ENCODE data around the gene TWF2. TPM values are rescaled to one million over a fixed set of nuclear protein-coding genes. Genes with fewer than 3 reads are reported as not detected.

Gene TWF2
- total RNA-seq, 2 donors from 2014 or later, result 52.2 to 69.2 TPM

DNA sequence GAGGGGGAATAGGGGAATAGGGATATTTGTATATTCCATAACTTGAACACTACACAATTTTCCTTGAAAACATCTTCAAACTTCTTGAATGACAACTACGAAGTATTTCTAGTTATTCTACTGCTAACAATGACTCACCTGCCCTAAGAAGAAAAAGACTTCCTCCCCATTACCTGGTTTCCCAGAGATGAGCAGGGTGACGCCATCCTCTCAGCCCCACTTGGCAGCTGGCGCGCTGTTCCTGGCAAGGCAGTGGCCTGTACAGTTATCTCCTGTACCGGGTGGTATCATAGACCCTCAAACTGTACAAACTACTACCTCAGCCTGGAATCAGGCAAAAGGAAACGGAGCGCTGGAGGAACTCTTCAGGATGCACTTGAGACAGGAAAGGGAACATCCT is 29.1 kb upstream of the TWF2 start:
- H3K27me3 ChIP-seq (replicated peaks; ENCODE audit: insufficient read depth), result no peaks in the 10 kb centered on the region
- no peak overlapping the region for H3K4me3 ChIP-seq

DNA sequence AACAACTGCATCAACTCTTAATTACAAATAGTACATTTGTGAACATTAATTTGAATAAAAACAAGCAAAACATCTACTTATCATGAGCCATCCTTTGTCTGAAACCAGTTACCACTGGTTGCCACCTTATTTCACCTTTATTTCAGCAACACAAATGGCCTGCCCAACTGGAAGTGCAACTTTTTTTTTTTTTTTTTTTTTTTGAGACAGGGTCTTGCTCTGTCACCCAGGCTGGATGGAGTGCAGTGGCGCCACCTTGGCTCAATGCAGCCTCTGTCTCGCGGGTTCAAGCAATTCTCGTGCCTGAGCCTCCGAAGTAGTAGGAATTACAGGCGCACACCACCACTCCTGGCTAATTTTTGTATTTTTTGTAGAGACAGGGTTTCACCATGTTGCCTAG is 26.4 kb upstream of the TWF2 start:
- H3K9me3 ChIP-seq, result no peaks in the 10 kb centered on the region
- peaks cover 60% of the 10 kb centered on the region for H3K36me3 ChIP-seq
- peaks cover 4 to 16% of the 10 kb centered on the region in 2 donors for H3K4me1 ChIP-seq (ENCODE audit: control insufficient read depth in 1 of 2, low read depth in 2 of 2)
- DNase-seq (ENCODE audit: low spot score) (no peak), ATAC-seq (ENCODE audit: insufficient number of reproducible peaks, low FRiP score, low read depth) (no peak)
- H3K4me3 ChIP-seq, result no peak overlapping the region
- H3K27ac ChIP-seq, result no peak overlapping the region
- TF ChIP-seq, protein P1, sequence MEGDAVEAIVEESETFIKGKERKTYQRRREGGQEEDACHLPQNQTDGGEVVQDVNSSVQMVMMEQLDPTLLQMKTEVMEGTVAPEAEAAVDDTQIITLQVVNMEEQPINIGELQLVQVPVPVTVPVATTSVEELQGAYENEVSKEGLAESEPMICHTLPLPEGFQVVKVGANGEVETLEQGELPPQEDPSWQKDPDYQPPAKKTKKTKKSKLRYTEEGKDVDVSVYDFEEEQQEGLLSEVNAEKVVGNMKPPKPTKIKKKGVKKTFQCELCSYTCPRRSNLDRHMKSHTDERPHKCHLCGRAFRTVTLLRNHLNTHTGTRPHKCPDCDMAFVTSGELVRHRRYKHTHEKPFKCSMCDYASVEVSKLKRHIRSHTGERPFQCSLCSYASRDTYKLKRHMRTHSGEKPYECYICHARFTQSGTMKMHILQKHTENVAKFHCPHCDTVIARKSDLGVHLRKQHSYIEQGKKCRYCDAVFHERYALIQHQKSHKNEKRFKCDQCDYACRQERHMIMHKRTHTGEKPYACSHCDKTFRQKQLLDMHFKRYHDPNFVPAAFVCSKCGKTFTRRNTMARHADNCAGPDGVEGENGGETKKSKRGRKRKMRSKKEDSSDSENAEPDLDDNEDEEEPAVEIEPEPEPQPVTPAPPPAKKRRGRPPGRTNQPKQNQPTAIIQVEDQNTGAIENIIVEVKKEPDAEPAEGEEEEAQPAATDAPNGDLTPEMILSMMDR (IDR thresholded peaks at IDR 0.05), result no peak
- H3K27me3 ChIP-seq (replicated peaks; ENCODE audit: insufficient read depth), result no peaks in the 10 kb centered on the region

More for the DNA sequence above, 29.1 kb upstream of the TWF2 start:
- TF ChIP-seq, protein P1 (IDR thresholded peaks at IDR 0.05), result no peak
- peaks cover 47% of the 10 kb centered on the region for H3K36me3 ChIP-seq
- no peaks in the 10 kb centered on the region for H3K9me3 ChIP-seq
- DNase-seq (ENCODE audit: low spot score) (no peak), ATAC-seq (ENCODE audit: insufficient number of reproducible peaks, low FRiP score, low read depth) (no peak)
- peaks cover 24 to 40% of the 10 kb centered on the region in 2 donors for H3K4me1 ChIP-seq (ENCODE audit: control insufficient read depth in 1 of 2, low read depth in 2 of 2)
- no peak overlapping the region for H3K27ac ChIP-seq

DNA sequence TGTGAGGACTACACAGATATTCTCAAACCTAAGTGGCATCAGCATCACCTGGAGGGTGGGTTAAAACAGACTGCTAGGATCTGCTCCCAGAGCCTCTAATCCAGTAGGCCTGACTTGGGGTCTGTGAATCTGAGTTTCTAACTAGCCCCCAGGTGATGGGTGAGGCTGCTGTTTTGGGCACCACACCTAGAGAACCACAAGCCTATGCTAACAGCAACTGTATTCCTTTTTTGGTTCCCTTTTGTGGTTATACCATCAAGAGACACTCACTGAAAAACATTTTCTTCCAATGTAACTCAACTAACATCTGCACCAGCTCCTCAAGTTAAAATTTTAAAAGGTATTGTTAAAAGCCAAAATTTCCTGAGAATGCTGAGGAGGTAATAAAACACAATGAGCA is 23.5 kb upstream of the TWF2 start:
- no peak for ATAC-seq (ENCODE audit: insufficient number of reproducible peaks, low FRiP score, low read depth)
- TF ChIP-seq, protein P1 (IDR thresholded peaks at IDR 0.05), result no peak
- Histone ChIP-seq H3K4me3 (no peak overlapping the region), H3K9me3 (no peaks in the 10 kb centered on the region), H3K4me1 (ENCODE audit: control insufficient read depth in 1 of 2, low read depth in 2 of 2) (no peaks in the 10 kb centered on the region), H3K27me3 (replicated peaks; ENCODE audit: insufficient read depth) (no peaks in the 10 kb centered on the region), H3K36me3 (peaks cover 73% of the 10 kb centered on the region), H3K27ac (no peak overlapping the region)
- no peak for DNase-seq (ENCODE audit: low spot score)

DNA sequence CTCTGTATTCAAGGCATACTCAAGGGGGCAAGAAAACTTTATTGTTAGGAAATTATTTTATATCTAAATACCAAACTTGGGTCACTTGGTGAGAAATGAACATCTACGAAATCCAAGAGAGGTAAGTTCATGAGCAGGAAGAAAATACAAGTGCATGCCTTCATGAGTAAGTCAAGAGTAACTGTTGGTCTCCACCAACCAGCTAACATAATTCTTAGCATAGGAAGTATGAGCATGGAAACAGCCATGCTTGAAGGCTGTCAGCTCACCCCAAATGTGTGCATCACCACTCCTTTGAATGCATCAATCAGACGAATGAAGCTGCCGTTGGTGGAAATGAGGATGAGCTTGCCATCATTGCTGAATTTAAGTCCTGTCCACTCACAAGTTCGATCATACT is 20.5 kb upstream of the TWF2 start:
- TF ChIP-seq, protein P1 (IDR thresholded peaks at IDR 0.05), result no peak
- ATAC-seq (ENCODE audit: insufficient number of reproducible peaks, low FRiP score, low read depth), result no peak
- Histone ChIP-seq H3K27me3 (replicated peaks; ENCODE audit: insufficient read depth) (no peaks in the 10 kb centered on the region), H3K4me3 (no peak overlapping the region), H3K4me1 (ENCODE audit: control insufficient read depth in 1 of 2, low read depth in 2 of 2) (no peaks in the 10 kb centered on the region), H3K27ac (no peak overlapping the region), H3K9me3 (no peaks in the 10 kb centered on the region), H3K36me3 (peaks cover 85% of the 10 kb centered on the region)
- DNase-seq (ENCODE audit: low spot score), result no peak

DNA sequence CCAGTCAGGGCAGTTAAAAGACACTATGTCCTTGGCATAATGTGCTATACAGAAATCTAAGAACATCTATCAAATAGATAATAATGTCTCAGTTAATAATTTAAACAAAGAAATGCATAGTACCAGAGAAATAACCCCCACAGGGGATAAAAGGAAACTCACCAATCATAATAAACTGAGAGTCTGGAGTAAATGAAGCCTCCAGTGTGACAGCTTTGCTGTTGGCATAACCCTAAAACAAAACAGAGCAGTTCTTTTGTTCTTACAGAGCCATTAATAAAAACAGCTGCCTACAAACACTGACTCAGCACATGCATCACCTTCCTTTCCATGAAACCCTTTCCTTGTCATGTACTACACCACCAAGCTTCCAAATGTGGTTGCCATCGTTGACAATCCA is 20.1 kb upstream of the TWF2 start:
- H3K4me1 ChIP-seq (ENCODE audit: control insufficient read depth in 1 of 2, low read depth in 2 of 2), result no peaks in the 10 kb centered on the region

More for the DNA sequence above, 20.1 kb upstream of the TWF2 start:
- TF ChIP-seq, protein P1 (IDR thresholded peaks at IDR 0.05), result no peak
- no peak overlapping the region for H3K4me3 ChIP-seq
- H3K36me3 ChIP-seq, result peaks cover 81% of the 10 kb centered on the region
- H3K27ac ChIP-seq, result no peak overlapping the region
- no peaks in the 10 kb centered on the region for H3K9me3 ChIP-seq
- no peak for ATAC-seq (ENCODE audit: insufficient number of reproducible peaks, low FRiP score, low read depth)
- no peaks in the 10 kb centered on the region for H3K27me3 ChIP-seq (replicated peaks; ENCODE audit: insufficient read depth)
- DNase-seq (ENCODE audit: low spot score), result no peak
